HG02885 (cell line): Measurements from ENCODE around the gene PSAPL1.

Experiments used
- ATAC-seq: cut with Tn5 transposase; IDR thresholded peaks from one replicate; pipeline ENCODE4 v1.9.1; 2021; ENCODE audit warnings: mild to moderate bottlenecking; ENCODE audit not compliant: unreplicated experiment, poor library complexity

The PSAPL1 gene

DNA sequence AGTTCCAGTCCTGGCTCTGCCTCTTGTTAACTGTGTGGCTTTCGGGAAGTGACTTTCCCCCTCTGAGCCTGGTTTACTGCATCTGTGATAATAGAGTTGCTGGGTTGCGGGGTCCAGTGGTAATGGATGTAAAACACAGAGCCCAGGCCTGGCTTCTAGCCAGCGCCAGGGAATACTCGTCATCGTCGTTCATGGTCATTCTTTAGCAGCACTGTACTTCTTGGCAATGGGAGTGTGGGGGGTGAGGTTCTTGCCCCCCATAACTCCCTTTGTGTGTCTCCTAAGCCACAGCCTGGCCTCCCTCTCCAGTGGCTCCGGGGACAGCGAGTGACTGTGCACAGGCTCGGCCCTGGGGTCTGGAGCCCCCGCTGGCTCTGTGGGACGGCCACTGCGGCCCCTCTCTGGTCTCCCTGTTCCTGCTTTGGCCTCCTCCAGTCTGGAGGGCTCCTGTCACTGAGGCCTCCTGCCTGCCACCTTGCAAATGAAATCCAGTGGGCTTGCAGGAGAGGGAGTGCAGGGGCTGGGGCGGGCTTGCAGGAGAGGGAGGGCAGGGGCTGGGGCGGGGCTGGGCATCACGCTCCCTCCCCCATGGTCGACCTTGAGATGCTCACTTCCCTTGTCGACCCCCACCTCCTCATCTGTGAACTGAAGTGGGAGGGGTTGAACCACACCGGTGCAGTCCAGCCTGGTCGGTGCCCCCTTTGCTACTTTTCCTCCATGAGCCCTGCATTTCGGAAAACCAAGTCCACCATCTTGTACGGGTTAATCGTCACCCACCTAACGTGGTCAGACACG, 13.2 kb downstream of the PSAPL1 start:
- no peak for ATAC-seq

DNA sequence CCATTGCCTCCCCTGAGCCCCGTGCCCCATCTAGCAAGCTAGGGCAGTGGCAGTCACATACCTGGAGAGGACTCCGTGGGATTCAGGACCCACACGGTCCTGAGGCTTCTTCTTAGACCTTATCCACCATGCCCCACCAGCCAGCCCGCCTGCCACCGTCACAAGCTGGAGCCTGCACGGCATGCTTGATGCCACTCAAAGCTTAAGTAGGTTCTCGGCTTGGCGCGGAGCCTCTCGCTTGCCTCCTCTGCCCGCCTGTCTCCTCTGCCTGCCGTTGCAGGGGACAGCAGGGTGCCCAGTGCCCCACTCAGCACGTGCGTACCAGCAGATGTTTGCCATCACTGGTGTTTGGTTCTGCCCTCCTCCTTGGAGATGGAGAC, 14.1 kb downstream of the PSAPL1 start:
- no peak for ATAC-seq

DNA sequence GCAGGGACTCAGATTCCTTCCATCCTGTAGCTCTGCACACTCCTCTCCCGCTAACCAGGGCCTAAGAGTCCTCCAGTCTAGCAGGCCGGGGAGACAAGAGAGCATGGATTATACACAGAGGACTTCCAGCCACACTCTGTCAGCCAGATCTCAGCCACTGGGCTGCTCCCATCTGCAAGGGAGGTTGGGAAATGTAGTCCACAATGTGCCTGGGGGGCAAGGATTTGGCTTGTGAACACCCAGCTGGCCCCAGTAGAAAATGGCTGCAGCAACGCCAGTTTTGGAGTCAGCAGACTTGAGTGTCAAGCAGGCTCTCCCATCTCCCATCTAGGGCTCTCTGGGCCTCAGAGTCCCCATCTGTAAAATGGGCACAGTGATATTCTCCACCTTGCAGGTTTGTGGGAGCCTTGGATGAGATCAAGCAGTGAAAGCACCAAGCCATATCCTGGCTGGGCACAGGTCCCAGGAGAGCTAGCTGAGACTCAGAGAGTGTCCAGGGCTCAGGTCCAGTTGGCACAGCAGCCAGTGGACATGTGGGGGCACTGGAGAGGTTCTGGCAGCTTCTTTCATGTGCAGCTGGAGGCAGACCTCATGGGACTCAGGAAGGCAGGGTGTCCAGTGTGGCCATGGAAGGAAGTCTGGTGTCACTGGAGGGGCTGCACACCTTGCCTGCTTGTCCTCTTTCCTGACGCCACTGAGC, 14.6 kb downstream of the PSAPL1 start:
- ATAC-seq: no peak

DNA sequence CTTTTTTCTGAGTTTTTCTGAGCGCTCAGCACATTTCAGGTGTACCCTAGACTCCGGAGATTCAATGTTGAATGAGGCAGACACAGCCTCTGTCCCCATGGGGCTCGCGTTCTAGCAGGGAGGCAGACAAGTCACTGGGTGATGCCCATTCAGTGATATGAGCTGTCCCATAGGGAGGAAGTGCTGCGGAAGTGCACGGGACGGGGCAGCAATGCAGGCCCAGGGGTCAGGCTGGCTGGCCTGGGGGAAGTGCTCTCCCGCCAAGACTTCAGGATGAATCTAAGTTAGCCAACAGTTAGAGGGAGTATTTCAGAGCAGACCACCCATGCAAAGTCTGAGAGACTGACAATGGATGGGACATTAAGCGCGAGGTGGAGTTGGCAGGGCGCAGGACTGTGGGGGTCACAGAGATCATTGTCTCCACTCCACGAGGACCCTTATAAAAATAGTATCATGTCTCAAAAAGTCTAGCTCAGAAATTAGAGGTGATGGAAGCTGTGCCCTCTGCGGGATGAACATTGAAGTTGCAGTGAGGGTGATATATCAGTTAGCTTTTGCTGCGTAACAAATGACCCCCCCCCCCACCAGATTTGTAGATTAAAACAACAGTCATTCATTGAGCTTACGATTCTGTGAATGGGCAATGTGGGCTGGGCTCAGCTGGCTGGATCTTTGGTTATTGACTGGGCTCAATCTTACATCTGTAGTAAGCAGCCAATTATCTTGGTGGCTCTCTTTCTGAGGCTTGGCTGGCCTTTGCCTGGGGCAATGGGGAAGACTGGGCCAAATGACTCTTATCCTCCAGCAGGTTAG, 16.4 kb downstream of the PSAPL1 start:
- ATAC-seq: no peak

DNA sequence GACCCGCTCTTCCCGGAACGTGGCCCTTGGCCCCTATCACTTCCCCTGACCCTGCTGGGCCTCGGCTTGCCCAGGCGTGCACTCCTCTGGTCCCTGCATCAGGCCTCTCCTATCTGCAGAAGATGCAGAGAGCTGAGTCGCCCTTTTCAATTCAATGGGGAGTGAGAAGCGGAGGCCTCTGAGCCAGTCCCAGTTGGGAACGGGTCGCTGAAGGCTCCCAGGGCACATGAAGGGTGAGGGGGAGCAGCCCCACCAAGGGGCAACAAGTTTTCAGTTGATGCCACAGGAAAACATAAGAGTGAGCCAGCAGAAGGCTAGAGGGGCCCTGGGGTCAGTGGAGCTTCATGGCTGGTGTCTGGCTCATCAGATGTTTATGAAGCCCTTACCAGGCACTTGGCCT, 17.1 kb downstream of the PSAPL1 start:
- ATAC-seq: no peak

DNA sequence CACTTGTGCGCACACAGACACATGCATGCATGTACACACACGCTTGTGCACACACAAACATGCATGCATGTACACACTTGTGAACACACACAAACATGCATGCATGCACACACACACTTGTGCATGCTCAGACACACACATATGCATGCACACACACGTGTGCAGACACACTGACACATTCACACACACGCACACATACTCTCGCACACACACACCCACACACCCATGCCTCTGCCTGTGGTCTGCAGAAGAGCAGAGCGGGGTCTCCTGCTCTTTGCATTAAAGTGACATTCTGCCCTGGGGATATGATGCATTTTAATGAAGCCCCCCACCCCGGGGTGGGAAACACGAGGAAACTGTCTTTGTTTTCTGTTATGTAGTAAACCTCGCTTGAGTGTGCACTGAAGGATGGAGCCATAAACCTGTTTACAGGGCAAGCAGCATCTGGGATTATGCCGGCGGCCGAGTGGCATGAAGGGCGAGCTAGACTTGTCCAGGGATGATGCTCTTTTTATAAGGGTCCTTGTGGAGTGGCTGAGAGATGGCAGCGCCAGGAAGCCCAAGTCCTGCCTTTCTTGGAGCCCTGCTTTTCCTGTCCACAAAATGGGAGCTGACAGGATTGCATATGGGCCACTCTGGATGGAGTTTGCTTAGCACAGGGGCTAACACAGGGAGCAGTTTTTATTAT, 17.8 kb downstream of the PSAPL1 start:
- no peak for ATAC-seq

DNA sequence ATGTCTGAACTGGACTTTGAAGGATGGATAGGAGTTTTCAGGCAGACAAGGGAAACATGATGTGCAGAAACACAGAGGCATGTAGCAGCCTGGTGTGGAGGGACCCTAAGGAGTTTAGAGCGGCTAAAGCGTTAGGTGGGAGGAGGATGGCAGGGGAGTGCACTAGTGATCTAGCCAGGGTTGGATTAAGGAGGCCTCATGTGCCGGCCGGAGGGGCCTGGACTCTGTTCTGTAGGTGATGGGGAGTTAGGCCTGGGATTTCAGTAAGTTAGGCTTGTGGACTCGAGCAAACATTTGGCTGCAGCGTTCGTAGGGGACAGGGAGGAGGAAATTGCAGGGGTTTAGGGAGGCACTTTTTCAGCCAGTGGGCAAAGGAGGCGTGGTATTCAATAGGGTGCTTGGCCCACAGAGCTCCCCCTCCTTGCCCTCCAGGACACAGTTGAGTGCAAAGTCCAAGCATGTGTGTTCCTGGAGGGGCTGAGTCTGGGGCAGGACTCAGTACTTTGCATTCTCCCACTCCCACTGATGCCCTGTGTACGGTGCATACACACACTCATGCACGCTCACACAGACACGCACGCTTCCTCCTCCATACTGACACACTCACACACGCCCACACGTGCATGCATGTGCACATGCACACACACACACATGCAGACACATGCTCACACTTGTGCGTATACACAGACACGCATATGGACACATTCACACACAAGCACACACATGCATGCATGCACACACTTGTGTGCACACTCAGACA, 18.6 kb downstream of the PSAPL1 start:
- no peak for ATAC-seq

DNA sequence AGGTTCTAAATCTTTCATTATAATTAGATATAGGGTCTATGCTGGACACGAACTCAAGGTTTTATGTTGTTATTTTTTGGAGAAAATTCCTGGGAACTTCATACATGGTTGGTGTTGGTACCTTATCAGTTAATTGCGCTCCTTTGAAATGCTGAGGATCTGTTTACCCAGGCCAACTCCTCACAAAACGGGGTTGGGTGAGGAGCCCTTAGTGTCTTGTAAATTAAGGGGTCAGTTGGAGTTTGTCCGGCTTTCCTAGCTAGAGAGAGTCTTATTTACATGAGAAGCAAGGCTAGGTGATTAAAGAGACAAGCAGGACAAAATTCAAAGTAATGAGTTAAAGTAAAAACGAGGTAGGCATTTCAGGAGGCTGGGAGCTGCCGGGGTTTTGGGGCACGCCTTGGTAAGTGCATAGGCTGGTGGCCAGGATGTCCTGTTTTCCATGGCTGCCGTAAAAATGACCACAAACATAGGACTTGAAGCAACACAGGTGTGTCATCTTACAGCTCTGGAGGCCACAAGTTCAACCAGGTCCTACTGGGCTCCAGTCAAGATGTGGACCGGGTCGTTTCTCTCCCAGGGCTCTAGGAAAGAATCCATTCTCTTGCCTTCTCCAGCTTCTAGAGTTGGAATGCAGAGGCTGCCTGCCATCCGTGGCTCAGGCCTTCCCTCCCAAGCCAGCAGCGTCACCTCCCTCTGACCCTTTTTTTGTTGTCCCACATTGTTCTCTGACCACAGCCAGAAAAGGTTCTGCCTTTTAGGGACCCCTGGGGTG, 19.8 kb downstream of the PSAPL1 start:
- ATAC-seq: no peak

DNA sequence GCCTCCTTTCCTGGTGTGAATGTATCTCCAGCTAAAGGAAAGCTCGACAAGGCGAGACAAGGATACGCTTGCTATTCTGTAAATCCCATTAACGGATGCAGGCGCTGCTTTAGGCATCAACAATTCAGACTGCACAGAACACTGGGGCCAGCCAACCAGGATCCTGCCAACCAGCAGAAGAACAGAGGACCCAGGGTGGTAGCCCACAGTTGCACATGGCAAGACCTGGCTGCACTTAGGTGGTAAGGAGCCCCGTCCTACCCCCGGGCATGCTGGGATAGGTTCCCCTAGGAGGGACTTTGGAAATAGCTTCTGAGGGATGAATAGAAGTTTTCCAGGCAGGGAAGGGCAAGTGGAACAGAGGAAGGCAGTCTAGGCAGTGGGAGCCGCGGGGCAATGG, 20.7 kb downstream of the PSAPL1 start:
- ATAC-seq: no peak

DNA sequence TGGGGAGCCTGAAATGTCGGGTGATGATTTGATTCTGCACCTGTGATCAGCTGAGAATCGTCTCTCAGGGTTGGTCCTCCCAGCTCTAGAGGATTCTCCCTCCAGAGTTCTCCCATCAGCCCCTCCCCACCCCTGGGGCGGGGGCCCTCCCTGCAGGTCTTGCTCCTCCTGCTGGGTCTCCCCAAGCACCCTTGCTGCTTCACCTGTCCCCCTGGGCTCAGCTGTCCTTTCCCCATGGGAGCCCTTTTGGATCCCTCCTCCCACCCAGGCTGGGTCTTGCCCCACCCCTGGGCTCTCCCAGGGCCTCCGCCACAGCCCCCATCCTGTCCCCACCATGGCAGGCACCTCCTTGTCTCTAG, 22.2 kb downstream of the PSAPL1 start:
- ATAC-seq: no peak

DNA sequence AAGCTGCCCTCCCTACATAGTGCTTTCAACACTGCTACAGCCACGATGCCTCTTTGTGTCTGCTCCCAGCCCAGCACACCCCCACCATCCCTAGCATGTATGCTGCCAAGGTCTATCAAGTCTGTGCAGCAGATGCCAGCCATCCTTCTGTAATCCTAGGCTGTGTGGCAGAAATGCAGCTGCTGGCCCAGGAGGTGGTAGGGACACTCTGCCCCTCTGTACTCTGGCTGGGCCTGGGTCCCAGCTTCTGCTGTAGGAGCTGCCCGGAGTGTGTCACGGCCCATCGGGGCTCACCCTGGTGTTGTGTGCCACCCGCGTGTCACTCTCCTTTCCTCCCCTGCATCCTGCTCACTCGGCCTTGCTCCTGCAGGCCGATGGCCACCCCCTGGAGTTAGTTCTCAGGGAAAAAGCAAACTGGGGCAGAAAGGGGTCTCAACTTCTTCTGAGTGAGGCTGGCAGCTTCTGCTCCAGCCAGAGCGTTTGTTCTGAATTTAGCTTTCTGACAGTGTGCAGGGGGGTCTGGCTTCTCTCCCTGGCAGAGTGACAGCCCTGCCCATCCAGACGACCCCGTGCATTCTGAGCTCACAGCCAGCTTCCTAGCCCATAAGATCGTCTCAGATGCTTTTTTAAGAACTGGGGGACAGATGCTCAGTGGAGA, 22.7 kb downstream of the PSAPL1 start:
- ATAC-seq: no peak

DNA sequence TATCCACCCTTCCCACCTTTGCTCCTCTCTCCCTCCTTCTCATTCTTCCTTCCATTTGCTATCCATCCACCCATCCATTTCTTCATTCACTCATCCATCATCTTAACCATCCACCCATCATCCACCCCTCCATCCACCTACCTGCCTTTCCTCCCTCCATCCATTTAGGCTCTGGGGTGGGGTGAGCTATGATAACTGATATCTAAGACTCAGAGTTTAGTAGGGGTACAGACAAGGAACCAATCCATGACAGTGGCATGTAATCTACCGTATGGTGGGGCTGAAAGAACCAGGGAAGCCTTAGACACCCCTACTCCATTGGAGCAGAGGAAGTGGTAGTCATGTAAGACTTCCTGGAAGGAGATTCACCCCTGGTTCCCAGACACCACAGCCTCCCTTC, 23.2 kb downstream of the PSAPL1 start:
- ATAC-seq: no peak

DNA sequence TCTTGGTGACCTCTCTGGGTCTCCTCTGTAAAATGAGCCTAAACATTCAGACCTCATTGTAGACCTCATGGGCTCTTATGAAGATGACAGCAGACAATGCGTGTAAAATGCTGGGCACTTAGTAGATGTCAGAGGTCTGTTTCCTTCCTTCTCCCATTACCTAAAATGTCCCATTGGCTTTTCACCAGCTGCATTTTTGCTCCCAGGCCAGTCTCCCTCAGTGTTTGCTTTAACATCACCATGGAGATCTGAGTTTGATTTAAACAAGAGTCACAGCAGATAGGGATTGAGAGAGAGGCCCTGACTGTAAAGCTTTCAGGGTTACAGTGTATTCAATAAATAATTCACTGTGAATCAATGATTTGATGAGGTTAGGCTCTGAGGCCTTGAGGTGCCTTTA, 24.3 kb downstream of the PSAPL1 start:
- no peak for ATAC-seq

DNA sequence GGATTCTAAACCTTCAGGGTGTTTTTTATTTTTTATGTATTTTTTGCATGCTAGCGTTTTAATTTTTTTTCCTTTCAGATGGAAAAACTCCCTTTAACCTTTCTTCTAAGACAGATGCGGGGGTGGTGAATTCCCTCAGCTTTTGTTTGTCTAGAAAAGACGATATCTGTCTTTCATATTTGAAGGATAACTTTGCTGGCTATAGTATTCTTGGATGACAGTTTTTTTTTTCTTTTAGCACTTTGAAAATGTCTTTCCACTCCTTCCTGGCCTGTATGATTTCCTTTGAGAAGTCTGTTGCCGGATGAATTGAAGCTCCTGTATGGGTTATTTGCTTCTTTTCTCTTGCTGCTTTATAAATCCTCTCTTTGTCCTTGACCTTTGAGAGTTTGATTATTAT, 26.6 kb downstream of the PSAPL1 start:
- no peak for ATAC-seq

DNA sequence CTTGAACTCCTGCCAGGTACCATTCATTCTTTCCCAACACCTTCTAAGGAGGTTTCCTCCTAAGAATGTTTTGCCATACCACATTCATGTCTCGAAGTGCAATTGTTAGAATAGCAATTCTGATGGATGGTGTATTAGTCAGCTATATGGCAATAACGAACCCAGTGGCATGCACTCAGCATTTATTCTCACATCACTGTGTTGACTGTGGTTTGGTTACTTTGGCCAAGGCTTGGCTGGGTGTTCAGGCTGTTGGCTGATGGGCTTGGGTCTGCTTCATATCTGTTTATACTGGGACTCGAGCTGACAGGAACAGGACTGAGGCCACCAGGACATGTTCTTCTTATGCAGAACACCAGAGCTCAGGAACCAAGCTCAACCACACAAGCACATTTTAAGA, 31.7 kb downstream of the PSAPL1 start:
- no peak for ATAC-seq

DNA sequence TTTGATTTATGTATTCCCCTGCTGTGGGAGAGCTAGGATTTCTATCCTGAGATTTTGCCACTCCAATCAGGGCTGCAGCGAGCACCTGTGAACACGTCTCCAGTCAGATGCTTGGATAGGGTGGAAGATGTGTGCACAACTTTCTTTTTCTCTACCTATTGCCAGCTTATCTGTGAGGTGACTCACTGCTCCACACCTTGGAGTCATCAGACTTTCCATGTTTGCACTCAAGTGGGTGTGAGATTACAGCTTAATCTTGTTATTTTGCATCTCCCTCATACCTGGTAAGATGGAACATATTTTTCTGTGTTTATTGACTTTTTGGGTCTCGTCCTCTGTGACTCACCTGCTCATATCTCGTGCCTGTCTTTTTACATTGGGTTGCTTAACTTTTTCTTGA, 32.2 kb downstream of the PSAPL1 start:
- no peak for ATAC-seq

DNA sequence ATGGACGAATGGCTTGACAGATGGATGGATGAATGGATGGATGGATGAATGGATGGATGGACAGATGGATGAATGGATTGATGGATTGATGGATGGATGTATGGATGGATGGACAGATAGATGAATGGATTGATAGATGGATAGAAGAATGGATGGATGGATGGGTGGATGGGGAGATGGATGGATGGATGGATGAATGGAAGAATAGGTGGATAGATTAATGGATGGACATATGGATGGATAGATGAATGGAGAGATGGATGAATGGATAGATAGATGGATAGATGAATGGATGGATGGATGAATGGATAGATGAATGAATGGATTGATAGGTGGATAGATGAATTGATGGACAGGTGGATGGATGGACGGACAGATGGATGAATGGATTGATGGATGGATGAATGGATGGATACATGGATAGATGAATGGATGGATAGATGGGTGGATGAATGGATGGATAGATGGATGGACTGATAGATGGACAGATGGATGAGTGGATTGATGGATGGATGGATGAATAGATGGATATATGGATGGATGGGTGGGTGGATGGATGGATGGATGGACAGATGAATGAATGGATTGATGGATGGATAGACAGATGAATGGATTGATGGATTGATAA, 33.9 kb downstream of the PSAPL1 start:
- ATAC-seq: no peak

DNA sequence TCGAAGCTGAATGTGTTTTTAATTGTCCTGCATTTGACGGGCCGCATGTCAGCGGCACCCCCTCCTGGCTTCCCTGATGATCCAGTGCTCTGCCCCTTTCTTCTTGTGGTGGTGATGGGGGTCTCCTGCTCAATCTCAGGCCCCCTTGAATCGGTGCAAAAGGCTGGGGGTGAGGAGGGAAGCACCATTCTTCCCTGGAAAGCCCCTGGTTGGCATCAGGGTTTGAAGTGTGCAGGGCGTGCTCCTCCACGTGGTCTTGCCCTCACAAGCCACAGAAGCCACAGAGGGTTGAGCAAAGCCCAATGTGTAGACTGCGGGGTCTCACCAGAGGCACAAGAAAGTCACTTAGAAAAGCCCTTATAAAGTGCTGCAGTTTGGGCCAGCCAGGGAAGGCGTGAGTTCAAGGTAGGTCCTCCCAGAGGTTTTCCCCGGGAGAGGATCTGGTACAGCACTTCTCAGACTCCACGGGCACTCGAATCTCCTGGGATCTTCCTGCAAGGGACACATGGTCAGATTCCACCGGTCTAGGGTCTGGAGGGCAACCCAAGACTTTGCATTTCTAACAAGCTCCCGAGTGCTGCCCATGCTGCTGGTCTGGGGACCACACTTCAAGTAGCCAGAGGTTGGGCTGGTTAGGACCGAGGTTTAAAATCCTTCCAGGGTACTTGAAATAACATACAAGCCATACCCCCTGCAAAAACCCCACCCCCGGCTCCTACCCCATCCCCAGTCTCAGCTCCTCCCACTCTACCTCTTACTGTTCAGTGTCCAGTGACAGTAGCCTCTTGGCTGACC, 35.1 kb downstream of the PSAPL1 start:
- ATAC-seq: no peak
